GM12878 (cell line): Measurements from ENCODE around the gene FBXL7. TPM values are rescaled to one million over a fixed set of nuclear protein-coding genes. Genes with fewer than 3 reads are reported as not detected.

Experiments used
- ATAC-seq: fragments of 200-7000 bp; cut with Tn5 transposase; 3 replicates; pipeline ENCODE4 v1.9.1; 2020; ENCODE audit warnings: mild to moderate bottlenecking, moderate library complexity
- BruUV-seq: library from RNA; stranded (reverse); fragments of 400-500 nt; replicated peaks from 2 replicates; lab custom pipeline; 2021; lab: Mats Ljungman, UMichigan
- CTCF ChIA-PET: fragments of 300-600 bp; sonication (Branson Sonifier 250); formaldehyde crosslinking; extraction: SDS; loops from one replicate; lab custom pipeline; 2021; ENCODE audit warnings: inconsistent platforms; lab: Yijun Ruan, JAX
- POLR2A ChIA-PET: fragments of 350-600 bp; formaldehyde crosslinking; extraction: SDS; loops from one replicate; lab custom pipeline; 2021; ENCODE audit warnings: inconsistent platforms; lab: Charles Lee
- RAD21 ChIA-PET: fragments of 300-600 bp; sonication (Branson Sonifier 250); formaldehyde crosslinking; loops from one replicate; lab custom pipeline; 2023; ENCODE audit warnings: antibody characterized with exemption; ENCODE audit not compliant: unreplicated experiment; lab: Charles Lee
- SMC1A ChIA-PET: fragments of 300-600 bp; sonication (Branson Sonifier 250); formaldehyde crosslinking; loops from one replicate; lab custom pipeline; 2023; ENCODE audit not compliant: unreplicated experiment, uncharacterized antibody; lab: Charles Lee
- DNase-seq: peaks from one replicate; pipeline ENCODE4 v3.0.0-alpha.2; 2011; ENCODE audit warnings: low read depth, low spot score
- FAIRE-seq: peaks from 3 replicates; lab custom pipeline; 2011; peaks lifted over from hg19 to GRCh38; lab: Jason Lieb, UNC
- H2AFZ ChIP-seq: 2 replicates; pipeline ENCODE4 v1.6.0; 2011; ENCODE audit warnings: low read depth, low read length, control low read depth; ENCODE audit not compliant: control insufficient read depth
- H3K27ac ChIP-seq: 2 replicates; pipeline ENCODE4 v1.5.1; 2011; ENCODE audit warnings: control low read depth; ENCODE audit not compliant: control insufficient read depth, insufficient read depth
- H3K27me3 ChIP-seq, 2 experiments: replicated peaks in 1 of 2; 2 replicates each; pipeline versions ENCODE4 v1.6.0 to v1.6.1; 2011; ENCODE audit warnings: low read length in 1 of 2; ENCODE audit not compliant: control insufficient read depth in 2 of 2, insufficient read depth in 2 of 2
- H3K36me3 ChIP-seq, 2 experiments: 2 replicates each; pipeline ENCODE4 v1.5.1; 2011; ENCODE audit warnings: low read length in 1 of 2; ENCODE audit not compliant: control insufficient read depth in 2 of 2, insufficient read depth in 2 of 2
- H3K4me1 ChIP-seq: 2 replicates; pipeline ENCODE4 v1.6.1; 2011; ENCODE audit warnings: mild to moderate bottlenecking, low read length, moderate library complexity, mixed read lengths; ENCODE audit not compliant: control insufficient read depth, insufficient read depth
- H3K4me2 ChIP-seq: 2 replicates; pipeline ENCODE4 v1.6.0; 2011; ENCODE audit warnings: control low read depth; ENCODE audit not compliant: control insufficient read depth, insufficient read depth
- H3K4me3 ChIP-seq: fragments of 200-600 bp; sonication (generic); 2 replicates; pipeline ENCODE4 v1.5.1; 2016
- H3K79me2 ChIP-seq: 2 replicates; pipeline ENCODE4 v1.6.0; 2011; ENCODE audit warnings: low read length; ENCODE audit not compliant: control insufficient read depth, insufficient read depth
- H3K9ac ChIP-seq: 2 replicates; pipeline ENCODE4 v1.8.0; 2011; ENCODE audit warnings: low read length, control low read depth, mixed read lengths; ENCODE audit not compliant: control insufficient read depth, insufficient read depth
- H3K9me3 ChIP-seq: replicated peaks from 3 replicates; pipeline ENCODE4 v1.5.1; 2011; ENCODE audit warnings: mild to moderate bottlenecking, low read length; ENCODE audit not compliant: control insufficient read depth, insufficient read depth
- H4K20me1 ChIP-seq: 2 replicates; pipeline ENCODE4 v1.6.0; 2011; ENCODE audit not compliant: control insufficient read depth, insufficient read depth
- ATF2 ChIP-seq: IDR thresholded peaks from 2 replicates; pipeline ENCODE4 v1.6.1; 2012; ENCODE audit warnings: low read length, inconsistent platforms
- ATF7 ChIP-seq: fragments of 450-650 bp; IDR thresholded peaks from 2 replicates; pipeline ENCODE4 v1.6.1; 2016; ENCODE audit warnings: low read depth, mild to moderate bottlenecking
- BCLAF1 ChIP-seq: fragments of 450-650 bp; IDR thresholded peaks from 2 replicates; pipeline ENCODE4 v1.6.1; 2017; ENCODE audit warnings: antibody characterized with exemption, mild to moderate bottlenecking, moderate library complexity
- CEBPB ChIP-seq, 2 experiments: fragments of 150-350 bp in 1 of 2; IDR thresholded peaks; 2 replicates each; pipeline ENCODE4 v1.6.1; 2012 to 2014; ENCODE audit warnings: low read depth in 2 of 2, low read length in 2 of 2, borderline replicate concordance in 1 of 2, inconsistent platforms in 1 of 2
- E2F8 ChIP-seq: fragments of 450-650 bp; IDR thresholded peaks from 2 replicates; pipeline ENCODE4 v1.6.1; 2018; ENCODE audit warnings: mild to moderate bottlenecking, low read depth, moderate library complexity; ENCODE audit not compliant: partially characterized antibody
- GABPA ChIP-seq: IDR thresholded peaks from 2 replicates; pipeline ENCODE4 v1.6.1; 2014; ENCODE audit warnings: antibody characterized with exemption, low read depth, mild to moderate bottlenecking, inconsistent platforms
- RAD51 ChIP-seq: fragments of 450-650 bp; IDR thresholded peaks from 2 replicates; pipeline ENCODE4 v1.6.1; 2016; ENCODE audit warnings: moderate library complexity, mild to moderate bottlenecking, inconsistent platforms
- RELB ChIP-seq: fragments of 450-650 bp; IDR thresholded peaks from 2 replicates; pipeline ENCODE4 v1.6.1; 2017; ENCODE audit warnings: low read depth, mild to moderate bottlenecking, moderate library complexity
- TAF1 ChIP-seq: IDR thresholded peaks from 2 replicates; pipeline ENCODE4 v1.6.1; 2011; ENCODE audit warnings: mild to moderate bottlenecking, low read depth, low read length, borderline replicate concordance
- TCF12 ChIP-seq: IDR thresholded peaks from 2 replicates; pipeline ENCODE4 v1.6.1; 2011; ENCODE audit warnings: low read depth, mild to moderate bottlenecking, low read length
- ZNF207 ChIP-seq: fragments of 450-650 bp; IDR thresholded peaks from 2 replicates; pipeline ENCODE4 v1.6.1; 2014; ENCODE audit warnings: antibody characterized with exemption, mild to moderate bottlenecking, borderline replicate concordance
- WGBS: methylation state at CpG from one replicate; pipeline ENCODE4 v1.1.6; 2016; ENCODE audit warnings: low lambda C conversion rate; ENCODE audit not compliant: insufficient replicate concordance, insufficient coverage; ENCODE audit errors: missing lambda C conversion rate; 5-methylcytosine and 5-hydroxymethylcytosine counted together
- in situ Hi-C: fragments of 300-500 bp; cut with MboI; formaldehyde crosslinking; loops from 9 replicates; pipeline ENCODE4 v1.14.3; 2018; ENCODE audit warnings: mixed read lengths
- intact Hi-C: fragments of 100-400 bp; cut with micrococcal nuclease; formaldehyde crosslinking; loops from one replicate; pipeline ENCODE4 v1.14.2; 2022; ENCODE audit not compliant: unreplicated experiment
- polyA plus RNA-seq, 11 experiments: library from polyadenylated mRNA; depleted of rRNA in 4 of 11; unstranded in 6 of 11; stranded (reverse) in 5 of 11; fragments of >200 nt; fragmentation: Nextera tagmentation in 4 of 11; fragmentation: Illumina TruSeq in 1 of 11; extraction: Ambion mirVana in 4 of 11; extraction: Trizol in 1 of 11; gene quantifications; 1 replicate in 1 of 11; 2 replicates in 10 of 11; pipeline versions ENCODE4 v1.2.1 to v1.2.3, GENCODE V29; 2011 to 2016; ENCODE audit warnings: inconsistent platforms in 2 of 11, missing spikeins in 2 of 11, low read depth in 1 of 11
- total RNA-seq, 4 experiments: library from RNA; depleted of rRNA in 3 of 4; stranded (reverse); fragments of >200 nt in 3 of 4; fragmentation: Illumina TruSeq in 1 of 4; extraction: Trizol in 1 of 4; gene quantifications; 2 replicates each; pipeline versions ENCODE4 v1.2.1 to v1.2.3, GENCODE V29; 2013 to 2021

The FBXL7 gene
- total and polyA plus RNA-seq, 10 of the 15 experiments (the other 5 are each of a cell fraction or from before 2014, with no cell fraction given) = 0.03 to 0.44 (median 0.16) TPM

- TF ChIP-seq BCLAF1 (no peak), GABPA (no peak)
Observed at GRCh38 chr5:15634591-15635288, 134.8 kb downstream of the FBXL7 start (continued).

GRCh38 chr5:15635289-15635616 lies 135.3 kb downstream of the FBXL7 start:
- CTCF ChIA-PET = no interaction called here
- DNase-seq = no peak
- SMC1A ChIA-PET = no interaction called here

More at GRCh38 chr5:15635289-15635616, 135.3 kb downstream of the FBXL7 start:
- intact Hi-C loops = no loop called here
- Histone ChIP-seq H3K9ac (no peak overlapping the region), H4K20me1 (no peaks in the 10 kb centered on the region), H3K27me3 (no peaks in the 10 kb centered on the region), H3K4me1 (no peaks in the 10 kb centered on the region), H3K9me3 (no peaks in the 10 kb centered on the region), H3K36me3 (no peaks in the 10 kb centered on the region), H3K4me2 (no peak overlapping the region), H3K4me3 (no peak overlapping the region), H2AFZ (no peak overlapping the region), H3K79me2 (no peaks in the 10 kb centered on the region), H3K27ac (no peak overlapping the region)
- WGBS = 35% methylated on average over 1 of the region's 1 CpG
- ChIA-PET POLR2A (no interaction called here), RAD21 (no interaction called here)
- TF ChIP-seq CEBPB (IDR thresholded peaks at IDR 0.05; ENCODE audit: borderline replicate concordance in 1 of 2, low read depth in 2 of 2, low read length in 2 of 2) (no peak), ATF7 (no peak), E2F8 (no peak), RAD51 (no peak), RELB (no peak), TCF12 (no peak), ZNF207 (no peak), ATF2 (no peak), TAF1 (no peak)
- in situ Hi-C loops = no loop called here
- BruUV-seq = no TSS peak
- FAIRE-seq (no peak), ATAC-seq (no peak)
